ENCODE data around the gene UBQLN4. TPM values are rescaled to one million over a fixed set of nuclear protein-coding genes. Genes with fewer than 3 reads are reported as not detected.
A peak's percentile ranks its signal among the peaks of the same experiment; 100 is the strongest.

Gene UBQLN4
- total and polyA plus RNA-seq, 5 donors from 2014 or later = 4.4 to 19.1 (median 6.1) TPM

GRCh38 chr1:156055281-156056048 lies 1.9 kb upstream of the UBQLN4 start:
- H3K36me3 ChIP-seq (ENCODE audit: control insufficient read depth, insufficient read depth, low read length) = peaks cover 5% of the 10 kb centered on the region
- no peaks in the 10 kb centered on the region for H3K36me3 Mint-ChIP-seq
- peak overlapping the region; percentile 85 for H3K27ac ChIP-seq (ENCODE audit: insufficient read depth, low read length, poor library complexity, severe bottlenecking)
- no peaks in the 10 kb centered on the region for H3K9me3 ChIP-seq (ENCODE audit: control insufficient read depth in 2 of 2, low read length in 2 of 2)
- peak overlapping the region; percentile 63 to 95 (median 93) for H3K27ac Mint-ChIP-seq
- no peaks in the 10 kb centered on the region for H3K9me3 Mint-ChIP-seq
- no peak for DNase-seq
- H3K4me1 Mint-ChIP-seq = peaks cover 14 to 42% (median 23%) of the 10 kb centered on the region in 4 donors
- peak overlapping the region; percentile 97 for H3K4me3 ChIP-seq (ENCODE audit: low read depth, low read length)
- no peaks in the 10 kb centered on the region for H3K27me3 ChIP-seq (ENCODE audit: control insufficient read depth, insufficient read depth, low read length)
- H3K27me3 Mint-ChIP-seq = no peaks in the 10 kb centered on the region
- H3K4me3 Mint-ChIP-seq = peak overlapping the region; percentile 91 to 96 (median 94)
- H3K4me1 ChIP-seq (ENCODE audit: control insufficient read depth, insufficient read depth, low read length, poor library complexity, severe bottlenecking) = peaks cover 22% of the 10 kb centered on the region
- no peak for ATAC-seq (ENCODE audit: low read depth in 2 of 2)

GRCh38 chr1:156054500-156055280 lies 1.1 kb upstream of the UBQLN4 start, which contains the start of gene LAMTOR2:
Gene LAMTOR2 (plus strand): TSS chr1:156054782. CDS start chr1:156054890, 108 bp downstream.
- Mint-ChIP-seq H3K9me3 (no peaks in the 10 kb centered on the region), H3K4me1 (peaks cover 14 to 42% (median 26%) of the 10 kb centered on the region in 4 donors), H3K4me3 (peak within 1 kb of the TSS; percentile 91 to 96 (median 94)), H3K36me3 (peaks cover 3% of the 10 kb centered on the region), H3K27ac (peak within 1 kb of the TSS; percentile 86 to 95 (median 93)), H3K27me3 (no peaks in the 10 kb centered on the region)
- H3K4me1 ChIP-seq (ENCODE audit: control insufficient read depth, insufficient read depth, low read length, poor library complexity, severe bottlenecking) = peaks cover 22% of the 10 kb centered on the region
- H3K27me3 ChIP-seq (ENCODE audit: control insufficient read depth, insufficient read depth, low read length) = no peaks in the 10 kb centered on the region
- no peaks in the 10 kb centered on the region for H3K9me3 ChIP-seq (ENCODE audit: control insufficient read depth in 2 of 2, low read length in 2 of 2)
- H3K4me3 ChIP-seq (ENCODE audit: low read depth, low read length) = peak within 1 kb of the TSS; percentile 97
- H3K36me3 ChIP-seq (ENCODE audit: control insufficient read depth, insufficient read depth, low read length) = peaks cover 5% of the 10 kb centered on the region
- H3K27ac ChIP-seq (ENCODE audit: insufficient read depth, low read length, poor library complexity, severe bottlenecking) = peak within 1 kb of the TSS; percentile 85
- DNase-seq (peak; percentile 92 to 96 (median 94)), ATAC-seq (ENCODE audit: low read depth in 2 of 2) (peak; percentile 84 to 85)

GRCh38 chr1:156052862-156053767 lies 483 bp downstream of the UBQLN4 start:
- peaks cover 22% of the 10 kb centered on the region for H3K4me1 ChIP-seq (ENCODE audit: control insufficient read depth, insufficient read depth, low read length, poor library complexity, severe bottlenecking)
- peak overlapping the region; percentile 67 for H3K27ac ChIP-seq (ENCODE audit: insufficient read depth, low read length, poor library complexity, severe bottlenecking)
- peak overlapping the region; percentile 85 to 97 (median 93) for H3K4me3 Mint-ChIP-seq
- H3K36me3 Mint-ChIP-seq = peaks cover 9% of the 10 kb centered on the region
- H3K36me3 ChIP-seq (ENCODE audit: control insufficient read depth, insufficient read depth, low read length) = peaks cover 6% of the 10 kb centered on the region
- H3K27ac Mint-ChIP-seq = peak overlapping the region; percentile 66 to 89 (median 89)
- H3K9me3 Mint-ChIP-seq = no peaks in the 10 kb centered on the region
- H3K4me1 Mint-ChIP-seq = peaks cover 14 to 42% (median 28%) of the 10 kb centered on the region in 4 donors
- no peaks in the 10 kb centered on the region for H3K27me3 Mint-ChIP-seq
- peak; percentile 56 to 72 (median 67) for DNase-seq
- H3K27me3 ChIP-seq (ENCODE audit: control insufficient read depth, insufficient read depth, low read length) = no peaks in the 10 kb centered on the region
- peak overlapping the region; percentile 49 for H3K4me3 ChIP-seq (ENCODE audit: low read depth, low read length)
- peak; percentile 22 to 26 for ATAC-seq (ENCODE audit: low read depth in 2 of 2)
- no peaks in the 10 kb centered on the region for H3K9me3 ChIP-seq (ENCODE audit: control insufficient read depth in 2 of 2, low read length in 2 of 2)

DNA sequence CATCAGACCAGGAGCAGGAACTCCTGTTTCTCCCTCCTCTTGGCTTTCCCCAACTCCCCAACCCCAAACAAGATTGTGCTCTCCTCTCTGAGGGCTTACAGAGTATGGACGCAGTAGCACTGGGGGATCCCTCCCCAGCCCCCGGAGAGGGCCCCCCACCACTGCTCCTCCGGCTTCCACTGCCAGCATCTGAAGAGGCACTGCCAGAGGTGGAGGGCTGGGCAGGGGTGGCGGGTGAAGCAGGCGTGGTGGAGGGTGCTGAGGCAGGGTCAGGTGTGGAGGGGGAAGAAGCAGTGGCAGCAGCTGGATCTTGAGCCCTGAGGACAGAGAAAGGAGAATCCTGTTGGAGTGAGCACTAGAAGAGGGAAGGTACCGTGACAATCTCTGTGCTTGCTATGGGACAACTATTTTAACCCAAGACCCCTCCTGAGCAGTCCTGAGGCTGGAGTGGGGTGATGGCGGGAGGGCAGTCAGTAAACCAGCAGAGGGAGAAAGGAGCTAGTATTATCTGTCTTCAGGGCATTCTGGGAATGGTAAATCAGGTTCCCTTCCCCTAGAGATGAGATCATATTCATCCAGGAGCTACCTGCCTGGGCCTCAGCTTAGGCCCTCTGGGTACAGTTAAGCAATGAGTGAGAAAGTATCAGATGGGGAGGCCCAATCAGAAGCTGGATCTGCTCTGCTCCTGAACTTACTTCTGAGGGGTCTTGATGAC lies 2.4 kb downstream of the UBQLN4 start:
- H3K4me3 Mint-ChIP-seq = peak overlapping the region; percentile 23 to 97 (median 52)

GRCh38 chr1:156050376-156050775 lies 3.2 kb downstream of the UBQLN4 start:
- Mint-ChIP-seq H3K36me3 (peaks cover 10% of the 10 kb centered on the region), H3K27ac (no peak overlapping the region), H3K4me1 (peaks cover 11 to 29% (median 19%) of the 10 kb centered on the region in 4 donors)

More for the DNA sequence above, 2.4 kb downstream of the UBQLN4 start:
- H3K27me3 Mint-ChIP-seq = no peaks in the 10 kb centered on the region
- H3K9me3 Mint-ChIP-seq = no peaks in the 10 kb centered on the region
- H3K27ac ChIP-seq (ENCODE audit: insufficient read depth, low read length, poor library complexity, severe bottlenecking) = no peak overlapping the region
- peaks cover 19% of the 10 kb centered on the region for H3K4me1 ChIP-seq (ENCODE audit: control insufficient read depth, insufficient read depth, low read length, poor library complexity, severe bottlenecking)
- H3K4me1 Mint-ChIP-seq = peaks cover 14 to 34% (median 23%) of the 10 kb centered on the region in 4 donors
- H3K36me3 ChIP-seq (ENCODE audit: control insufficient read depth, insufficient read depth, low read length) = peaks cover 3% of the 10 kb centered on the region
- DNase-seq (no peak), ATAC-seq (ENCODE audit: low read depth in 2 of 2) (no peak)
- H3K9me3 ChIP-seq (ENCODE audit: control insufficient read depth in 2 of 2, low read length in 2 of 2) = no peaks in the 10 kb centered on the region
- no peaks in the 10 kb centered on the region for H3K27me3 ChIP-seq (ENCODE audit: control insufficient read depth, insufficient read depth, low read length)
- H3K27ac Mint-ChIP-seq = peak overlapping the region in 1 of 3 donors; percentile 20
- no peak overlapping the region for H3K4me3 ChIP-seq (ENCODE audit: low read depth, low read length)
- H3K36me3 Mint-ChIP-seq = peaks cover 9% of the 10 kb centered on the region

GRCh38 chr1:156048663-156049258 lies 4.8 kb downstream of the UBQLN4 start:
- Histone ChIP-seq H3K4me3 (ENCODE audit: low read depth, low read length) (no peak overlapping the region), H3K27ac (ENCODE audit: insufficient read depth, low read length, poor library complexity, severe bottlenecking) (no peak overlapping the region), H3K36me3 (ENCODE audit: control insufficient read depth, insufficient read depth, low read length) (peaks cover 3% of the 10 kb centered on the region), H3K9me3 (ENCODE audit: control insufficient read depth in 2 of 2, low read length in 2 of 2) (no peaks in the 10 kb centered on the region), H3K27me3 (ENCODE audit: control insufficient read depth, insufficient read depth, low read length) (no peaks in the 10 kb centered on the region), H3K4me1 (ENCODE audit: control insufficient read depth, insufficient read depth, low read length, poor library complexity, severe bottlenecking) (no peaks in the 10 kb centered on the region)
- ATAC-seq (ENCODE audit: low read depth in 2 of 2) = no peak
- peak overlapping the region in 1 of 4 donors; percentile 45 for H3K4me3 Mint-ChIP-seq
- no peaks in the 10 kb centered on the region for H3K9me3 Mint-ChIP-seq
- no peak for DNase-seq
- peaks cover 20% of the 10 kb centered on the region for H3K36me3 Mint-ChIP-seq
- no peaks in the 10 kb centered on the region for H3K27me3 Mint-ChIP-seq
- H3K27ac Mint-ChIP-seq = no peak overlapping the region
- H3K4me1 Mint-ChIP-seq = peaks cover 13 to 23% (median 17%) of the 10 kb centered on the region in 4 donors

More at GRCh38 chr1:156050376-156050775, 3.2 kb downstream of the UBQLN4 start:
- H3K9me3 ChIP-seq (ENCODE audit: control insufficient read depth in 2 of 2, low read length in 2 of 2) = no peaks in the 10 kb centered on the region
- no peak overlapping the region for H3K27ac ChIP-seq (ENCODE audit: insufficient read depth, low read length, poor library complexity, severe bottlenecking)
- DNase-seq (no peak), ATAC-seq (ENCODE audit: low read depth in 2 of 2) (no peak)
- H3K4me1 ChIP-seq (ENCODE audit: control insufficient read depth, insufficient read depth, low read length, poor library complexity, severe bottlenecking) = peaks cover 11% of the 10 kb centered on the region
- H3K36me3 ChIP-seq (ENCODE audit: control insufficient read depth, insufficient read depth, low read length) = peaks cover 3% of the 10 kb centered on the region
- H3K4me3 ChIP-seq (ENCODE audit: low read depth, low read length) = no peak overlapping the region
- H3K4me3 Mint-ChIP-seq = peak overlapping the region in 2 of 4 donors; percentile 10 to 49
- no peaks in the 10 kb centered on the region for H3K27me3 Mint-ChIP-seq
- no peaks in the 10 kb centered on the region for H3K9me3 Mint-ChIP-seq
- H3K27me3 ChIP-seq (ENCODE audit: control insufficient read depth, insufficient read depth, low read length) = no peaks in the 10 kb centered on the region
